K562 (cell line): Measurements from ENCODE around the gene TMEM120B. TPM values are rescaled to one million over a fixed set of nuclear protein-coding genes. Genes with fewer than 3 reads are reported as not detected.

Experiments
- AFF1 ChIP-seq, 2 experiments: fragments of 450-650 bp; IDR thresholded peaks; 2 replicates each; pipeline ENCODE4 v1.6.1; 2018; ENCODE audit warnings: mild to moderate bottlenecking in 2 of 2, low read depth in 1 of 2; ENCODE audit not compliant: partially characterized antibody in 2 of 2
- ARID2 ChIP-seq: fragments of 450-650 bp; IDR thresholded peaks from 2 replicates; pipeline ENCODE4 v1.6.1; 2017; ENCODE audit warnings: antibody characterized with exemption, mild to moderate bottlenecking
- ATF7 ChIP-seq: fragments of 450-650 bp; IDR thresholded peaks from 2 replicates; pipeline ENCODE4 v1.7.1; 2014; ENCODE audit warnings: mild to moderate bottlenecking, moderate library complexity
- DDX20 ChIP-seq: fragments of 450-650 bp; IDR thresholded peaks from 2 replicates; pipeline ENCODE4 v1.6.1; 2016; ENCODE audit warnings: missing genetic modification characterization, low read depth, mild to moderate bottlenecking, missing compliant biosample characterization, moderate library complexity
- MEIS2 ChIP-seq: fragments of 450-650 bp; IDR thresholded peaks from 2 replicates; pipeline ENCODE4 v1.6.1; 2014; ENCODE audit warnings: mild to moderate bottlenecking; ENCODE audit not compliant: partially characterized antibody
- NCOA4 ChIP-seq: fragments of 450-650 bp; IDR thresholded peaks from 2 replicates; pipeline ENCODE4 v1.6.1; 2018; ENCODE audit warnings: mild to moderate bottlenecking; ENCODE audit not compliant: partially characterized antibody
- NR1H2 ChIP-seq: sonication (generic); formaldehyde crosslinking; IDR thresholded peaks from 2 replicates; pipeline ENCODE4 v1.4.0; 2020; ENCODE audit warnings: mild to moderate bottlenecking, missing genetic modification reagents
- PHB ChIP-seq: fragments of 250-450 bp; sonication (Bioruptor Pico); IDR thresholded peaks from 2 replicates; pipeline ENCODE4 v1.5.0; 2021
- RAD51 ChIP-seq: fragments of 450-650 bp; IDR thresholded peaks from 2 replicates; pipeline ENCODE4 v1.7.1; 2016; ENCODE audit warnings: low read depth, mild to moderate bottlenecking, borderline replicate concordance
- SAFB ChIP-seq: fragments of 200-400 bp; formaldehyde crosslinking; IDR thresholded peaks from 2 replicates; pipeline ENCODE4 v1.6.1; 2017; ENCODE audit warnings: low read depth, low read length, borderline replicate concordance
- SMARCA4 ChIP-seq: fragments of 450-650 bp; IDR thresholded peaks from 2 replicates; pipeline ENCODE4 v1.6.1; 2016
- TCF7 ChIP-seq: sonication (generic); IDR thresholded peaks from 2 replicates; pipeline ENCODE4 v1.6.1; 2016; ENCODE audit warnings: antibody characterized with exemption, borderline replicate concordance
- THRAP3 ChIP-seq: fragments of 450-650 bp; IDR thresholded peaks from 2 replicates; pipeline ENCODE4 v1.6.1; 2016; ENCODE audit warnings: mild to moderate bottlenecking, inconsistent platforms, borderline replicate concordance
- ZNF224 ChIP-seq: sonication (generic); formaldehyde crosslinking; IDR thresholded peaks from 2 replicates; pipeline ENCODE4 v1.8.0; 2022; ENCODE audit warnings: mild to moderate bottlenecking, missing genetic modification reagents
- ZNF408 ChIP-seq: fragments of 250-450 bp; sonication (Bioruptor Pico); IDR thresholded peaks from 2 replicates; pipeline ENCODE4 v1.4.0; 2020; ENCODE audit warnings: low read depth, mild to moderate bottlenecking, moderate library complexity
- polyA plus RNA-seq, 8 experiments: library from polyadenylated mRNA; depleted of rRNA in 4 of 8; stranded (reverse) in 5 of 8; unstranded in 3 of 8; fragments of >200 nt; fragmentation: Nextera tagmentation in 2 of 8; fragmentation: Illumina TruSeq in 1 of 8; extraction: Ambion mirVana in 2 of 8; extraction: Trizol in 1 of 8; gene quantifications; 2 replicates each; pipeline versions ENCODE4 v1.2.1 to v1.2.3, GENCODE V29; 2011 to 2014; ENCODE audit warnings: inconsistent platforms in 1 of 8, missing spikeins in 1 of 8
- total RNA-seq, 7 experiments: library from RNA; depleted of rRNA in 6 of 7; stranded (reverse); fragments of >200 nt in 6 of 7; fragmentation: Illumina TruSeq in 2 of 7; extraction: Trizol in 2 of 7; gene quantifications; 2 replicates each; pipeline versions ENCODE4 v1.2.1 to v1.2.3, GENCODE V29; 2011 to 2021; ENCODE audit warnings: low replicate concordance in 1 of 7
- TF ChIP-seq, protein P1 (sequence below): fragments of 250-450 bp; sonication (Bioruptor Pico); IDR thresholded peaks from 2 replicates; pipeline ENCODE4 v1.5.0; 2022; ENCODE audit warnings: mild to moderate bottlenecking
- TF ChIP-seq, protein P2 (sequence below): fragments of 250-450 bp; sonication (Bioruptor Pico); IDR thresholded peaks from 2 replicates; pipeline ENCODE4 v1.4.0; 2020

TMEM120B gene
- total and polyA plus RNA-seq, 9 of the 15 experiments (the other 6 are each of a cell fraction or from before 2014, with no cell fraction given), result 1.7 to 18.6 (median 7.4) TPM

DNA sequence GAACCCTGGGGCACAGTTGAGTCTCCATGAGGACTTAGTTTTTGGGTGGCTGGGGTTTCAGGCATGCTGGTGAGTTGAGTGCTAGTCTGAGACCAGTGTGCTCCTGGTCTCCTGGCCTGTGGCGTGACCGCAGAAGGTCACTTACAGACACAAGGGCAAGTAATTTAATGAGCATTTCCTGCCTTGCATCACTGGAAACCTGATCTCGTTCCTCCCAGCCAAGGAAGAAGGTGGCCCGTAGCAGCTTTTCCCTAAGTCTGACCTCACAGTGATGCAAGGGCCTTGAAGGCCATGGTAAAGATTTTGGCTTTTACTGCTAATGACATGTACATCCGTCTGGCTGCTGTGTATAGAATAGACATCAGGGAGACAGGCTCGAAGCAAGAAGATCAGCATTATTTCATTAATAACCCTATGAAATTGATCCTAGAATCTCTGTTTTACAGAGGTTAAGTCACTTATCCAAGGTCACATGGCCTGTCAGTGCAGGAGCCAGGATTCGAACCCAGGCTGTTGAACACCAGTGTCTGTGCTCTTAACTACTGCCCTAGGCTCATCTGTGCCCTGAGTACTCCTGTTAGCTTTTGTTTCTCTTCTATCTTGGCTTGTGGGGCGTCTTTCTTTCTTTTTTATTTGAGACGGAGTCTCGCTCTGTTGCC lies 4.6 kb downstream of the TMEM120B start (continued):
- TF ChIP-seq SAFB (no peak), ARID2 (no peak), NR1H2 (CRISPR knock-in tag) (no peak), SMARCA4 (peak; percentile 32; the same call in 1 of the 2 replicates), TCF7 (no peak), MEIS2 (peak; percentile 53), AFF1 (IDR thresholded peaks at IDR 0.05; ENCODE audit: low read depth in 1 of 2, partially characterized antibody in 2 of 2) (peak in 1 of 2 experiments; percentile 31), NCOA4 (no peak), ATF7 (peak; percentile 95), THRAP3 (no peak), RAD51 (0 out of 2 replicates have a peak, but pooled peaks have one; percentile 58), DDX20 (tag) (no peak), ZNF224 (CRISPR knock-in tag) (no peak), PHB (CRISPR knock-in tag) (no peak), ZNF408 (no peak)
- TF ChIP-seq, protein P1, sequence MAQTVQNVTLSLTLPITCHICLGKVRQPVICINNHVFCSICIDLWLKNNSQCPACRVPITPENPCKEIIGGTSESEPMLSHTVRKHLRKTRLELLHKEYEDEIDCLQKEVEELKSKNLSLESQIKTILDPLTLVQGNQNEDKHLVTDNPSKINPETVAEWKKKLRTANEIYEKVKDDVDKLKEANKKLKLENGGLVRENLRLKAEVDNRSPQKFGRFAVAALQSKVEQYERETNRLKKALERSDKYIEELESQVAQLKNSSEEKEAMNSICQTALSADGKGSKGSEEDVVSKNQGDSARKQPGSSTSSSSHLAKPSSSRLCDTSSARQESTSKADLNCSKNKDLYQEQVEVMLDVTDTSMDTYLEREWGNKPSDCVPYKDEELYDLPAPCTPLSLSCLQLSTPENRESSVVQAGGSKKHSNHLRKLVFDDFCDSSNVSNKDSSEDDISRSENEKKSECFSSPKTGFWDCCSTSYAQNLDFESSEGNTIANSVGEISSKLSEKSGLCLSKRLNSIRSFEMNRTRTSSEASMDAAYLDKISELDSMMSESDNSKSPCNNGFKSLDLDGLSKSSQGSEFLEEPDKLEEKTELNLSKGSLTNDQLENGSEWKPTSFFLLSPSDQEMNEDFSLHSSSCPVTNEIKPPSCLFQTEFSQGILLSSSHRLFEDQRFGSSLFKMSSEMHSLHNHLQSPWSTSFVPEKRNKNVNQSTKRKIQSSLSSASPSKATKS (CRISPR knock-in tag), result no peak
- TF ChIP-seq, protein P2, sequence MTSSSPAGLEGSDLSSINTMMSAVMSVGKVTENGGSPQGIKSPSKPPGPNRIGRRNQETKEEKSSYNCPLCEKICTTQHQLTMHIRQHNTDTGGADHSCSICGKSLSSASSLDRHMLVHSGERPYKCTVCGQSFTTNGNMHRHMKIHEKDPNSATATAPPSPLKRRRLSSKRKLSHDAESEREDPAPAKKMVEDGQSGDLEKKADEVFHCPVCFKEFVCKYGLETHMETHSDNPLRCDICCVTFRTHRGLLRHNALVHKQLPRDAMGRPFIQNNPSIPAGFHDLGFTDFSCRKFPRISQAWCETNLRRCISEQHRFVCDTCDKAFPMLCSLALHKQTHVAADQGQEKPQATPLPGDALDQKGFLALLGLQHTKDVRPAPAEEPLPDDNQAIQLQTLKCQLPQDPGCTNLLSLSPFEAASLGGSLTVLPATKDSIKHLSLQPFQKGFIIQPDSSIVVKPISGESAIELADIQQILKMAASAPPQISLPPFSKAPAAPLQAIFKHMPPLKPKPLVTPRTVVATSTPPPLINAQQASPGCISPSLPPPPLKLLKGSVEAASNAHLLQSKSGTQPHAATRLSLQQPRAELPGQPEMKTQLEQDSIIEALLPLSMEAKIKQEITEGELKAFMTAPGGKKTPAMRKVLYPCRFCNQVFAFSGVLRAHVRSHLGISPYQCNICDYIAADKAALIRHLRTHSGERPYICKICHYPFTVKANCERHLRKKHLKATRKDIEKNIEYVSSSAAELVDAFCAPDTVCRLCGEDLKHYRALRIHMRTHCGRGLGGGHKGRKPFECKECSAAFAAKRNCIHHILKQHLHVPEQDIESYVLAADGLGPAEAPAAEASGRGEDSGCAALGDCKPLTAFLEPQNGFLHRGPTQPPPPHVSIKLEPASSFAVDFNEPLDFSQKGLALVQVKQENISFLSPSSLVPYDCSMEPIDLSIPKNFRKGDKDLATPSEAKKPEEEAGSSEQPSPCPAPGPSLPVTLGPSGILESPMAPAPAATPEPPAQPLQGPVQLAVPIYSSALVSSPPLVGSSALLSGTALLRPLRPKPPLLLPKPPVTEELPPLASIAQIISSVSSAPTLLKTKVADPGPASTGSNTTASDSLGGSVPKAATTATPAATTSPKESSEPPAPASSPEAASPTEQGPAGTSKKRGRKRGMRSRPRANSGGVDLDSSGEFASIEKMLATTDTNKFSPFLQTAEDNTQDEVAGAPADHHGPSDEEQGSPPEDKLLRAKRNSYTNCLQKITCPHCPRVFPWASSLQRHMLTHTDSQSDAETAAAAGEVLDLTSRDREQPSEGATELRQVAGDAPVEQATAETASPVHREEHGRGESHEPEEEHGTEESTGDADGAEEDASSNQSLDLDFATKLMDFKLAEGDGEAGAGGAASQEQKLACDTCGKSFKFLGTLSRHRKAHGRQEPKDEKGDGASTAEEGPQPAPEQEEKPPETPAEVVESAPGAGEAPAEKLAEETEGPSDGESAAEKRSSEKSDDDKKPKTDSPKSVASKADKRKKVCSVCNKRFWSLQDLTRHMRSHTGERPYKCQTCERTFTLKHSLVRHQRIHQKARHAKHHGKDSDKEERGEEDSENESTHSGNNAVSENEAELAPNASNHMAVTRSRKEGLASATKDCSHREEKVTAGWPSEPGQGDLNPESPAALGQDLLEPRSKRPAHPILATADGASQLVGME, result 0 out of 2 replicates have a peak, but pooled peaks have one; percentile 31
